CMK (cell line): ENCODE measurements around the gene B4GALNT4.
"Not testable (repeated sequence)": the region's sequence is repeated elsewhere in the genome, so short reads cannot be mapped to it uniquely, and the experiment has no call there.

Experiments
- DNase-seq: peaks from one replicate; pipeline ENCODE4 v3.0.0-alpha.2; 2010; ENCODE audit warnings: low read depth

The B4GALNT4 gene

GRCh38 chr11:393219-394033, 24.1 kb downstream of the B4GALNT4 start:
- DNase-seq, result no peak

- no peak for DNase-seq
These were observed 24.9 kb downstream of the B4GALNT4 start, which contains the start of gene PKP3 for GRCh38 chr11:394034-394857. TSS of gene PKP3 (plus strand) at chr11:394209. CDS start at chr11:394293, 84 bp downstream.

GRCh38 chr11:394858-395655, 25.8 kb downstream of the B4GALNT4 start:
- DNase-seq, result no peak

- DNase-seq, result no peak
These were observed 26.6 kb downstream of the B4GALNT4 start for GRCh38 chr11:395866-396265.

- no peak for DNase-seq
These were observed 27.2 kb downstream of the B4GALNT4 start for GRCh38 chr11:396511-396947.

- no peak for DNase-seq
These were observed 27.7 kb downstream of the B4GALNT4 start for GRCh38 chr11:396948-397548.

GRCh38 chr11:398826-399225, 29.5 kb downstream of the B4GALNT4 start:
- DNase-seq, result no peak

GRCh38 chr11:399731-400211, 30.5 kb downstream of the B4GALNT4 start:
- DNase-seq, result no peak

- no peak for DNase-seq
These were observed 31.0 kb downstream of the B4GALNT4 start for GRCh38 chr11:400241-400689.

GRCh38 chr11:401196-401595, 31.9 kb downstream of the B4GALNT4 start:
- not testable (repeated sequence) for DNase-seq

GRCh38 chr11:403021-403760, 33.9 kb downstream of the B4GALNT4 start:
- DNase-seq, result no peak

- DNase-seq, result no peak
These were observed 34.6 kb downstream of the B4GALNT4 start for GRCh38 chr11:403761-404431.

- DNase-seq, result no peak
These were observed 35.4 kb downstream of the B4GALNT4 start for GRCh38 chr11:404551-405264.

GRCh38 chr11:405323-405953, 36.1 kb downstream of the B4GALNT4 start:
- no peak for DNase-seq

- DNase-seq, result no peak
These were observed 36.9 kb downstream of the B4GALNT4 start for GRCh38 chr11:405954-406795.

- DNase-seq, result peak; percentile 87
These were observed 37.7 kb downstream of the B4GALNT4 start for GRCh38 chr11:406796-407650.

GRCh38 chr11:407651-408123, 38.4 kb downstream of the B4GALNT4 start:
- DNase-seq, result no peak
